Activated T-cell treated with anti-CD3 and anti-CD28 coated beads for 4 hours (primary cell): ENCODE measurements around the gene NRIP3.
"Not testable (repeated sequence)": the region's sequence is repeated elsewhere in the genome, so short reads cannot be mapped to it uniquely, and the experiment has no call there.

Experiments
- DNase-seq: peaks from one replicate; pipeline ENCODE4 v3.0.0-alpha.2; 2020

Gene NRIP3

GRCh38 chr11:8964324-8965320 is 39.2 kb downstream of the NRIP3 start, which contains the start of gene TMEM9B:
TSS of gene TMEM9B (minus strand) at chr11:8964442. CDS start at chr11:8964313, 129 bp downstream.
- peak; percentile 53 for DNase-seq

GRCh38 chr11:8963569-8964323 is 40.1 kb downstream of the NRIP3 start:
- DNase-seq, result peak; percentile 62

GRCh38 chr11:8962841-8963240 is 41.0 kb downstream of the NRIP3 start:
- no peak for DNase-seq

DNA sequence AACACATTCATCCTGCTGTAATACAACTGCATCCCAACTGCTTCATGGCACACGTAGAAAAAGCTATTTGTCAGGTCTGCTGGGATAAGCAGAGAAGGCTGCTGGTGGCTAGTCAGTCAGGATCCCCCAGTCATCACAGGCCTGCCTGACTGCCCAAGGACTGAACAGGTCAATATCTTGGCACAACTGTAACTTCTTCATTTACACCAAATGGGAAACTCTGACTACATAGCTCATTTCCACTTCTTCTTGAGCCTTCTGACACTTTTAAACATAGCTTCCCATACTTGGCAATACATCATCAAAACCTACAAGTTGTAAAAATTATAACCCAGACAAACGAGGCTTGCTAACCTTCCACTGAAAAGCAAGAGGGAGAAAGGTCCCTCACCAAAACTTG is 42.4 kb downstream of the NRIP3 start:
- DNase-seq, result no peak

DNA sequence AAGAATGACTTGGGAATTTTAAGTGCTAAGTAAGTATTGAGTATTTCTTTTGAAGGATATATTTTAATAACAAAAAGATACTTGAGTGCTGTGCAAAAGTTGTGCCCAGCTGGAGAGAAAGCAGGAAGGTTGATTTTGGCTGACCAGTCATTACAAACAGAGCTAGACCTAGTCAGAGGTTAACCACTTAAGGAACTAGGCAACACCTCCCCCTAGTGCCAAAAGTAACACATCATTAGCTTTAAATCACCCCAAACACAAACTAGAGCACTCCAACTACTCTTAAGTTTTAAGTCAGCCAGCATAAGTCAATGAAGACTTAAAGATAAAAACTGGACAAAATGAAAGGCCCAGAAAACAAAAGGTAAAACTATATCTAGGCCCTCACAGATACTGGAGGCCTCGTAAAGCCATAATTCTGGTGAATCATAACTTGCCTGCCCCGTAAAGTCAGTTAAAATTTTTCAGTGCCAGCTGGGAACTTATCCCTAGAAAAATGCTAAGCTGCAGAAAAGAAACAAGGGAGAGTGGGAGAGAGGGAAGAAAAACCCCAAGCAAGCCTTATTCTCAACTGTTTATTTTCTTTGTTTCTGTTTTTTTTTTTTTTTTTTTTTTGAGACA is 44.1 kb downstream of the NRIP3 start:
- DNase-seq, result peak; percentile 5

- no peak for DNase-seq
Observed at GRCh38 chr11:8956860-8957259, 46.9 kb downstream of the NRIP3 start.

GRCh38 chr11:8948886-8949285 is 54.9 kb downstream of the NRIP3 start:
- DNase-seq, result no peak

- no peak for DNase-seq
Observed at GRCh38 chr11:8947230-8947943, 56.4 kb downstream of the NRIP3 start.

DNA sequence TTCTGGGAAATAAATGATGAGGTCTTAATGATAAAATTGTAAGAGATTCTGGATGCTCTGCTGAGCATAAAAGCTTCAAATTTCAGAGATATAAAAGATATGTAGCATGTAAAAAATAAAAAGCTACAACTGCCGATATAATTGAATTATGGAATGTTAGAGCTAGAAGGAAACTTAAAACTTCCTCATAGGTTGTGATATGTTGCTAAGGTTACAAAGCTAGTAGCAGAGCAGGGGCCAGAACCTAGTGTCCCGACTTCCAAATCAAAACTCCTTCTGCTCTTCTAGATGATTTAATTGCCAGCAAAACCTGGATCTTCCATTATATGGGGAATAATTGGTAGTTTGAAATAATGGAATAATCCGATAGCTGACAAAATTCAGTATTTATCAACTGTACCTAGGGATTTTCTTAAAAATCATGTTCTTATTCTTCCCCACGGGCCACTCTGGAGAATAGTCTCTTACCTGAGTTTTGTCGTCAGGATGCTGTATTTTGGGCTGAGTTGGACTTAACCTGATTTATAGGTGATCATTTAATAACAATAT is 61.2 kb downstream of the NRIP3 start, which contains the start of gene ASCL3:
TSS of gene ASCL3 (minus strand) at position 499 of the 549 bp plus-strand sequence. CDS start 4,855 bp downstream, outside the sequence.
- no peak for DNase-seq

DNA sequence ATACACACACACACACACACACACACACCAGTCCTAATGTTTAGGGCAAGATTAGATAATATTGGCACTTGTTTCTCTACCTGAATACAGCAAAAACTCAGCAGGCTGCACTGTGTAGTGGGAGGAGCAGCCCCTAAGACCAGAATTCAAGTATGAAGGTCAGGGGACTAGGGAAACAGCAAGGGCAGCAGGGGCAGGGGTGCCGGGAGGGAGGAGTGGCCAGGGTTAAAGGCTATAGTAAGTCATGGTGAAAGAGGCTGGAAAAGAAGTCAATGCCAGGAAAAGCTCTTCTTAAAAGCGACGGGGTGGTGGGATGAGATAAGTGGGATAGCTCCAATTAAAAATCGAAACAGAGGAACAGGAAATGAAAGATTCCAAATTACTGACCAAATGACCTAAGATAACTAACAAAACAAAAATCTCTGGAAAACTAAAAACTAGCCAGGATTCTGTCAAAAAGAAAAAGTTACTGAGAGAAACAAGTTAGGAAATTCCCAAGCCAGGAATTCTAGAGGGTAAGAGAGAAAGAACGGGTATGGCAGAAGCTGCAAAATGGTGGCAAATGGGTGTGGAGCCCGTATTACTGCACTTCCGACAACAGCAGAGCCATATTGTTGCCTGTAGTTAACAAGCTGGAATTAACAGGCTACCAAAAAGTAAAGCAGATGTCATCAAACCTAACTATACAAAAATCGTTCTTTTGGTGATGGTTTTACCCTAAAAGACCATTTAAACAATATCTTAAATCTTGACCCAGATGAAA is 62.3 kb downstream of the NRIP3 start:
- no peak for DNase-seq

GRCh38 chr11:8937659-8938058 is 66.1 kb downstream of the NRIP3 start:
- DNase-seq, result no peak

DNA sequence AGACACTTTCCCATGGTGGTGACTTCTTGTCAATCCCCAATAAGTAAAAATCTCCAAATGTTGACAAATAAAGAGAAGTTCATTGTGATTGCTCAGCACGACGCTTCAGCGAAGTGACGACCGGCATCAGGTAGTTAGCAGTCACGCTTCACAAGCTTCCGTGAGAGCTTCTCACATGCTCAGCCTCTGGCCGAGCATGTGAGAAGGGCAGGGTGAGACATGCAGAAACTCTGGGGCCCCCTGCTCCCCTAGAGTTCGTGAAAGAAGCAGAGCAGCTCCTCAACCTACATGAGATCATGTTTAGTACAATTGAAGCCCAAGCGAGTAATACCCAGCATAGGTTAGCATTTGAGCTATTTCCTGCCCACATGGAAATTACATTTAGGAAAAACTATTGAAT is 66.6 kb downstream of the NRIP3 start:
- no peak for DNase-seq

DNA sequence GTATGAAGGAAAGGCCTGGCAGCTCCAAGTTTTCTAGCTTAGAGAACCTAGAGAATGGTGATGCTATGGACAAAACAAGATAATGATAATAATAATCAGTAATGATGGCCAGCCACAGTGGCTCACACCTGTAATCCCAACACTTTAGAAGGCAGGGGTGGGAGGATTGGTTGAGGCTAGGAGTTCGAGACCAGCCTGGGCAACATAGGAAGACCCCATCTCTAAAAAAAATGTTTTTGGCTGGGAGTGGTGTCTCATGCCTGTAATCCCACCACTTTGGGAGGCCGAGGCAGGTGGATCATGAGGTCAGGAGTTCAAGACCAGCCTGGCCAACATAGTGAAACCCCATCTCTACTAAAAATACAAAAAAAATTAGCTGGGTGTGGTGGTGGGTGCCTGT is 68.0 kb downstream of the NRIP3 start:
- DNase-seq, result not testable (repeated sequence)

- DNase-seq, result no peak
Observed at GRCh38 chr11:8934742-8935488, 68.9 kb downstream of the NRIP3 start.

GRCh38 chr11:8933931-8934330 is 69.9 kb downstream of the NRIP3 start:
- no peak for DNase-seq

GRCh38 chr11:8932564-8933180 is 71.1 kb downstream of the NRIP3 start, which contains the start of gene C11orf16:
TSS of gene C11orf16 (minus strand) at chr11:8932947. CDS start at chr11:8932308, 639 bp downstream.
- no peak for DNase-seq
